HG02884 (cell line): ENCODE results near the gene LRP1-AS.
"Not testable (repeated sequence)": the region's sequence is repeated elsewhere in the genome, so short reads cannot be mapped to it uniquely, and the experiment has no call there.

Experiments
- ATAC-seq: cut with Tn5 transposase; IDR thresholded peaks from one replicate; pipeline ENCODE4 v1.9.1; 2021; ENCODE audit warnings: mild to moderate bottlenecking, moderate library complexity; ENCODE audit not compliant: unreplicated experiment

Gene LRP1-AS

DNA sequence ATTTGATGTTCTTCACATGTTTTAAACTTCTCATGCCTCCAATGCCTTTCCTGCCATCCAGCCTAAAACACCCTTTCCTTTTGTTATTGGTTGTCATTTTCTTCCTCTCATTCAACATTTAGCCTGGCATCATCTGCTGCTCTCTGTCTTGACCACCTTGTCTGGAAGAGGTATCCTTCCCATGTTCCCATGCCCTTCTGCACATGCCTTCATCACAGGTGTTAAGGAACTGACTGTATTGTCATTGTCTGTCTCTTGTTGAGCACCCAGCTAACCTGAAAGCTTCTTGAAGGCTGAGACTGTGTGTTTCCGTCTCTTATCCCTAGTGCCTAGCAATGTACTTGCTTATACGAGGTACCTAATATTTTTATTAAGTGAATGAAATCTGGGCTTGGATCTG is 23.6 kb downstream of the LRP1-AS start:
- ATAC-seq, result no peak

DNA sequence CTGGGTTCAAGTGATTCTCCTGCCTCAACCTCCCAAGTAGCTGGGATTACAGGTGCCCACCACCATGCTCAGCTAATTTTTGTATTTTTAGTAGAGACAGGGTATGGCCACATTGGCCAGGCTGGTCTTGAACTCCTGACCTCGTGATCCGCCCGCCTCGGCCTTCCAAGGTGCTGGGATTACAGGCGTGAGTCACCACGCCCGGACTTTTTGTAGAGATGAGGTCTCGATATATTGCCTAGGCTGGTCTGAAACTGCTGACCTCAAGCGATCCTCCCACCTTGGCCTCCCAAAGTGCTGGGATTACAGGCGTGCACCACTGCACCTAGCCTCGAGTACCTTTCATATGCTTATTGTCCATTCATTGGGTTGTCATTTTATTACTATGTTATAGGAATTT is 26.7 kb downstream of the LRP1-AS start:
- ATAC-seq, result not testable (repeated sequence)

DNA sequence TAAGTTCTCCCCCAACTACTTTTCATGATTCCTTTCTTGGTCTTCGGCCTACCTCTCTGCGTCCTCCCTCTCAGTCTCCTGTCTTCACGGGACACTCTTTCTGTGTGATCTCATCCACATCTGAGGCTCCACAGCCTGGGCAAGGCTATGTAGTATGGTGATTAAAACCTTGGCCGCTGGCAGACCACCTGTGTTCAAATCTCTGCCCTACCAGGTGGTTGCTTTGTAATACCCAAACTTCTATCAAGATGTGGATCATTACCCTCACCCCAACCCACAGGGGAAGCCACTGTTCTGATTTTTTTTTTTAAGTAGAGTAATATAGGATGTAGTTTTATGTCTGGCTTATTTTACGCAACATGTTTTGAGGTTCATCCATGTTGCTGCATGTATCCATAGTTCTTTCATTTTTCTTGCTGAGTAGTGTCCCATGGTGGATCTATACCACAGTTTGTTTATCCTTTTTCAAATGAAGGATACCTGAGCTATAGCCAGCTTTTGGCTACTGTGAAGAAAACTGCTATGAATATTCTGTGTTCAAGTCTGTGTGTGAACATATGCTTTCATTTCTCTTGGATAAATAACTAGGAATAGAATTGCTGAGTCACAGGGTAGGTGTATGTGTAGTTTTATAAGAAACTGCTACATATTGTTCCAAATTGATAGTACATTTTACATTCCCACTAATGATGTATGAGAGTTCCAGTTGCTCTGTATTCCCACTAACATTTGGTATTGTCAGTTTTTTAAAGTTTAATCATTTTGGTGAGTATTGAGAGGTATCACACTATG is 27.9 kb downstream of the LRP1-AS start:
- ATAC-seq, result no peak

DNA sequence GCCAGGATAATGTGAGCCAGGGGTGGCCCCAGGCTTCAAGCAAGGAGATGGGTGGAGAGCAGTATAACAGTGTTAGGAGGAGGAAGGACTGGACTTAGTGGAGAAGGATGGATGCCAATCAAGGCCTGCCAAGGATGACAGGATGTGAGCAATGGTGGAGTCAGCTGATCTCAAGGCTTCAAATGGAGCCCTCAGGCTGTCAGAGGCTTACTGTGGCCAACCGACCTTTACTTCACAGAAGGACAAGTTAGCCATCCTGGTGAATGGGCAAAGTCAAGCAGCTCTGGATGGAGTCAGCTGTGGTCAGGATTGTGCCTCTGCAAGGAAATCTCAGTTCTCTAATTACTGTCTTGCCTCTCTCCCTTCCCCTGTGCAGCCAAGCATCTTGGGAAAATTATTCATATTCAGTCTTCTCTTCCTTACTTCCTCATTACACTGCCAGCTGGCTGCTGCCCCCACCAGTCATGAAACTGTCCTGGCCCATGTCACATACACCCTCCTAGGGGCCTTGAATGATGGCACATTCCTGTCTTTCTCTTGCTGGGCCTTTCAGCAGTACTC is 28.6 kb downstream of the LRP1-AS start:
- ATAC-seq, result no peak

DNA sequence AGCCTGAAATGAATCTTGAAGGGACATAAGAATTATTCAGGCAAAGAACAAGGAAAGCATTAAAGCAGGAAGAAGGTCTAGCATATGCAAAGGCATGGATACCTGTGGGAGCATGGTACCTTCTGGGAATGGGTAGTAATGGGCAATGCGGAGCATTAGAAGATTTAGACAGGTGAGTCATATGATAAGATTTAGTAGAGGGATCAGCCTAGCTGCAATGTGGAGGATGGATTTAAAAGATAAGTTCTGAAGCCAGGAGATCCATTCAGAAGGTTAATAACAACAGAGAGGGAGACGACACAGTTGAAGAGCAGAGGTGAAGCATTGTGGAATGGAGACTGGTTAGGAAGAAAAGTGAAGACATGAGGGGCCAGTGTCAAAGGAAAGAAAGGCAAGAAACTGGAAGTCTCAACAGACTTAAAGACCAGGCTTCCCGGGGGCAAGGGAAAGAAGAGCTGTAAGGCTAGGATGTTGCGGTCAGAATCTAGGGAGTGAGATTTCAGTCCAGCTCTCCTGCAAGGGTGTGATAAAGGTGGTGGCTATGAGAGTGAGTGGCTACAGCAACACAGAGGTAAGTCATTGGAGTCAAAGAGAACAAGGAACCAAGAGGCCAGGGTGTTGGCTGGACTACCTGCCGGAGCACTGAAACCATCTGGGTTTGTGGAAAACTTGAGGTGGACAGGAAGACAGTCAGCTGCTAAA is 30.7 kb downstream of the LRP1-AS start:
- no peak for ATAC-seq

DNA sequence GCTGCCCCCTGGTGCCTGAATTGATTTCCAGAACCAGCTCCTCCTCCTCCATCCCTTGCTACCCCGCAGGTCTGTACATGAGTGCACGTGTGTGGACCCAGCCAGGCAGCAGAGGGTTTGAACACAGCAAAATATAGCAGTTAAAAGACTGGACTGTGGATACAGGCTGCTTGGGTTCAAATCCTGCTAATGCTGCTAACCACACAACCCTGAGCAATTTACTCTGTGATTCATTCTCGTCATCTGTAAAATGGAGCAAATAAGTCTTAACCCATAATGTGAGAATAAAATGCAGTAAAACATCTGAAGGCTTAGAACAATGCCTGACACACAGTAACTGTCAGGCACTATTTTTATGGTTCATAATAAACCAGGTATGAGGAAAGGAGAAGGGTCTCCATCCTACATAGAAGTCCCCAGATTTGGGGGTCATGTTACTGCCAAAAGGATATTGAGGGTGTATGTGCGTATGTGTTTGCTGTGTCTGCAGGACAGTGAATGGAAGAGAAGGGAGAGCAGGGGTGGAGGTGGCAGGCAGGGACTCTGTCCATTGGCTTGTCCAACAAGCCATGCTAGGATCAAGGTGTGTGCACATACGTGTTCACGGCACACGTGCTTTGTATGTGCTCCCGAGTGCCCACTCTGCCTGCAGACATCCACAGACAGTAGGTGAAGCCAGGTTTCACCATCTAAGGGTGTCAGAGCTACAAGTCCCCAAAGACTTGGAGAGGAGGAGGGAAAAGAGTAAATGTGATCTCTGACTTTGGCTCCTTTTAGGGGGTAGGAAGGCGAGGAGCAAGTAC is 34.7 kb downstream of the LRP1-AS start:
- ATAC-seq, result peak; percentile 58

DNA sequence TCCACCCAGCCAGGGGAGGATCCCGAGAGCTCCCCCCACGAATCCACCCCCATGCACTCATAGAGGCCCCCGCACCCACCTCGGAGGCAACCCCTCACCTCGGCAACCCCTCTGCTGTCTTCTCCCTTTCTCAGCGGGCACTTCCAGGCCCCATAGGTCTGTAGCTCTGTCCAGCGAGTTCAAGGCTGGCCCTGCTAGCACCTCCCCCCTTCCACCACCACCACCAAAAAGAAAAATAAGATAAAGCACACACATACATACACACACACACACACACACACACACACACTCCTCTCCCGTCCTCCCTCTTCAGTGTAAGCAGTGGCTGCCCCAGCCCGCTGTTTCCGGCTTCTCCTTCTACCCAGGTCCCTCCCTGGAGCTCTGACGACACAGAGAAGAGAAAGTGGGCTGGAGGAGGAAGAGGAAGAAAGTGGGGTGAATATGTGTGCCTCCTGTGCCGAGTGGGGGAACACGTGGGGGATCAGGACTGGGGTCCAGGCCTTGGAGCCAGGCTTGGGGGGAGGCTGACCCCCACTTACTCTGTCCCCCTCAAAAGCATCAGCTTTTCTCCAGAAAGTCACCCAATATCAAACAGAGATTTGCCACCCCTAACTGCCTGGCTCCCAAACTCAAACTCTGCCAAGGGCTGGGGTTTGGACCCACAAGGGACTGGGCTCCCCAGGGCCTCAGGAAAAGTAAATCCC is 36.2 kb downstream of the LRP1-AS start, which contains the start of gene STAT6:
STAT6 (minus strand) TSS at position 332 of the 704 bp plus-strand sequence. CDS start 3,084 bp downstream, outside the sequence.
- ATAC-seq, result no peak

DNA sequence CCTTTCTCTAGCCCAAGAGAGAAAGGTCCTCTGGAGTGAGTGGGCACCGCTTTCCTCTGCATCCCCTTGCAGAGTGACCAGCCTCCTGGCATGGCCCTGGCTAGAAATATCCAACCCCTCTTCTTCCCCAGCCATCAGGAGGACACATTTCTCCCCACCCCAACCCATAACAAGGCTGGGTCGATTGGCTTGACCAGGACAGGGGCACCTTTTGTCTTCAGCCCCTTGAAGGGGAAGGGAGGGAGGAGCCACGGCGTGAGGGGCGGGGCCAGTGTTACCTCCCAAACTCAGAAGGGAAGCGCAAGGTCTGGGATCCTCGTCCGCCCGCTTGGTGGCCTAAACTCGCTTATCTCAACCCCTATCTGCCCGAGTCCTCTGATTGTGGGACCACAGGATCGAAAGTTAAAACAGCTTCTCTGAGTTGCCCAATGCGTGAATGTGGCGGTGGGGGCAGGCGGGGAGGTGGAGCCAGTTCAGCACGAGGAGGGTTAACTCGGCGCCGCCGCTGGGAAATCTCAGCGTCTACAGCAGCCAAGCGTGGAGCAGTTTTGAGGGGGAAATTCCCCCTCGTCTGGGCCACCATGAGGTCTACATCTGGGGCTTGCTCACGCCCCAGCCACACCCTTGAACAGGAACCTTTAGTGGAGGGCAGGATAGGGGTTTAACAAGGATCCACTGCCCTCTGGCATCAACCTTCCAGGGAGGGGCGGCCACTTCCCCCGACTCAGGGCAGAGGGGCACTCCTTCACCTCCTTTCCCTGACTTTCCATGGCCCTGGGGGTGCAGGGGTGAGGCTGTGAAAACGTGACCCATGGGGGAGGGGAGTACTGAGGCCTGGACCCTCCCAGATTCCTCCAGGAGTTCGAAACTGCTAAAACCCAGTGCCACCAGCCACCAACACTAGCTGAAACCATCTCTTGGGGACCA is 37.1 kb downstream of the LRP1-AS start:
- ATAC-seq, result peak; percentile 46

DNA sequence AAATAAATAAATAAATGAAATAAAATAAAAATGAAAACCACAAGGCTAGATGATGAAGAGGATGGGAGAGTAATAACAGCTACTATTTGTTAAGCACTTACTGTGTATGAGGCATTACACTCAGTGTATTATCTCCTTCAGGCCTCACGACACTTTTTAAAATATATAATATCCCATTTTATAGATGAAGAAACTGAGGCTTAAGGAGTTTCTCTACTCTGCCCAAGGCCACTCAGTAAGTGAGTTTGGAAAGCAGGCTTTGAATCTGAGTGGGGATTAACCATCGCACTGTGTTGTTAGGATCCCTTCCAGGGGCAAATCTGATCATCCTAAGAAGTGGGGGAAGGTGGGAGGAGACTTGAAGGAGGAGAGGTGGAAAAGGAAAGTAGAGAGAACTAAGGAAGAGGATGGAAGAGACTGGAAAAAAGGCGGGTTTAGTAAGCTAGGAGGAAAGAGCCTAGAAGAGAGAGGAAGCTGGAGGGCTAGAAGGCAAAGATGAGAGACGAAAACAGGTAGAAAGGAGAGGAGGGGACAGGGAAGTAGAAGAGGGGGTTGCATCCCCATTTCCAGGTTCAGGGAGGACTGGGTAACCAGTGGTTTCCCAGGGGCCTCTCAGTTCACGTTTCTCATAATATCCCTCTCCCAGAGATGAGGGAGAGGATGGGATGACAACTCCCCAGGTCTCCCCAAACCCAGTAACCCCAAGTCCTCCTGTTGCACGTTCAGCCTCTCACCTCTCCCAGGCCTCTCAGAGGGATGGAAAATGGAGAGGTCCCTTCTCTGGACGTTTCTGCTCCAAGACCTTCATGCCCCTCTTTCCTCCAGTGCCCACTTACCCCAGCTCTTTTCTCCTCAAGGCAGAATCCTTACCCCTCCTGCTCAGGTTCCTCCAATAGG is 38.0 kb downstream of the LRP1-AS start:
- no peak for ATAC-seq

DNA sequence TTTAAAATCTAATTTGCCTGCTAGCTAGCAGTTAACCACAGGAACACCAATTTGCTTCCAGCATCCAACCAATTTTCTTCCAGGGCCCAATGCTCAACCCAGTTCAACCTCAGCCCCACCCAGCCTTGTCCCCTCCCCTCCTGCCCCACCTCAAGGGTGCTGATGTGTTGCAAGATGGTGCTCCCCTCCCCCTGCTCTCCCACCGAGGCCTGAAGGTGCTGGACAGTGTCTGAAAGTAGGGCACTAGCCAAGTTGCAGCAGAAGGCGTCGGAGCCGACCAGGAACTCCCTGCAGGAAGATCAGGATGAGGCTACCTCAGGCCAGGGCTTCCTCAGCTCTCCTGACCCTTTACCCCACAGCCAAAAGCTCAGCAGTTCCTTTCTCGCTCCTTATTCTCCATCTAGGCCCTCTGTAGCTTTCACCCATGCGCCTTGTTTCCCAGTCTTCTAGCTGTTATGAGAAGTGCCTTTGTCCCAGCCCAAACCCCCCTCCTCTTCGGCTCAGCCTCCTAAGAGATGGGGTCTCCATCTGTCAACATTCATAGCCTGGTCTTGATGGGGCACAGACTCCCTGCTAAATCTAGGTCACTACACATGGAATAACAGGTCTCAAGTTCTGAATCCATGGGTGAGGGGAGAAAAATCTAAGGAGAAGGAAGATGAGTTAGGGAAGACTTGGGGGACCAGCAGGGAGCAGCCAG is 39.8 kb downstream of the LRP1-AS start:
- no peak for ATAC-seq

DNA sequence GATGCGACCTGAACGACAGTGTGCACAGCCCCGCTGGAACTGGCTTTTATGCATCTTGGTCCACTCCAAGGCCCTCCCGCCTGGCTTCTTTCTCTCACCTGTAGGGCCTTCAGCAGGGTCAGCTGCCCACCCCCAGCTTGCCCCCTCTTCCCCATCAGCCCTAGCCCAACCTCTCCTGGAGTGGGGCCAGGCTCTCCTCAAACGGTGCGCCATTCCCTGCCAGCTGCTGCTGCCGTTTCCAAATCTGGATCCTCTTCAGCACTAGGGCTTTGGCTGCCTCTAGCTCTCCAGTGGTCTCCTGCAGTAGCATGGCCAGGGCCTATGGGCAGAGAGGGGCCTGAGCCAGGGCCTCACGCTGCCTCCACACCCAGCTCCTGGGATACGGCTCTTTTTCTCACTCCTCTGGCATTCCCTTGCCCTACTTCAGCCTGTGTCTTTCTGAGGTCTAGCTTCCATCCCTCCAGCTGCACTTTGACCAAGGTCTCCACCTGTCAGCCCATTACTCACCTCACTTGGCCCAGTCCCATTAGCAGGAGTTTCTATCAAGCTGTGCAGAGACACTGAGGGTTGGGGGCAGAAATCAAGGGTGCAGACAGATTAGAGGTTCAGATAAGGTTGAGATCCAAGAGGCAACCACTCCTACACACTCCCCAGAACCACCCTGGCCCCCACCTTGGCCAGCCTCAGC is 41.3 kb downstream of the LRP1-AS start:
- no peak for ATAC-seq

DNA sequence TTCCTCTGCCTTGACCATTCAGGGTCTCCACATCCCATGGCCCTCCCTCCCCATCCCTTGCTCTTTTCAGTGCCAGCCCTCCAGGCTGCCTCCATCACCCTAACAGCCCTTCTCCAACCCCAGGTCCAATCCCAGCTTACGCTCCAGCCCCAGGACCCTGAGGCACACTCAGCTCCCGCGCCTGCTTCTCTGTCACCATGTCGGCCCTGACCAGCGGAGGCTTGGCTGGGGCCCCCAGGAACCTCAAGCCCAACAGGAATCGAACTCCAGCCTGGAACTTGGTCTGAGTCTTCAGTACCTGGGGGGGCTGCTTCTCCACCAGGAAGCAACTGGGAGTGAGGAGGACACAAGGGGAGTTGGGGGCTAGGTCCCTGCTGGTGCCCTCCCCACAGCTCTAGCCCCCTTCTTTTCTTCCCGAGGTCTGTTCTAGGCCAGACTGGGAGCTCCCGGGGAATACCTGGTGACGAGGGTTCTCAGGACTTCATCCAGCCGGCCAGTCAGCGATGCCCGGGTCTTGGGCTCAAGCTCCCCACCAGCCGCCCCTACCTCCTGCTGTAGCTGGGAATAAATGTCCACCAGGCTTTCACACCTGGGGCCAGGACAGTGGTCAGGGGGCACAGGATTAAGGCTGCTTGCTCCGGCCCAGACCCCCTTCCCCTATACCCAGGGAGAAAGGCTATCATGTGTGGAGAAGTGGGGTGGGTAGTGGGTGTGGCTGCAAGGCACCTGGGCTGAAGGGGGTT is 42.2 kb downstream of the LRP1-AS start:
- ATAC-seq, result no peak

DNA sequence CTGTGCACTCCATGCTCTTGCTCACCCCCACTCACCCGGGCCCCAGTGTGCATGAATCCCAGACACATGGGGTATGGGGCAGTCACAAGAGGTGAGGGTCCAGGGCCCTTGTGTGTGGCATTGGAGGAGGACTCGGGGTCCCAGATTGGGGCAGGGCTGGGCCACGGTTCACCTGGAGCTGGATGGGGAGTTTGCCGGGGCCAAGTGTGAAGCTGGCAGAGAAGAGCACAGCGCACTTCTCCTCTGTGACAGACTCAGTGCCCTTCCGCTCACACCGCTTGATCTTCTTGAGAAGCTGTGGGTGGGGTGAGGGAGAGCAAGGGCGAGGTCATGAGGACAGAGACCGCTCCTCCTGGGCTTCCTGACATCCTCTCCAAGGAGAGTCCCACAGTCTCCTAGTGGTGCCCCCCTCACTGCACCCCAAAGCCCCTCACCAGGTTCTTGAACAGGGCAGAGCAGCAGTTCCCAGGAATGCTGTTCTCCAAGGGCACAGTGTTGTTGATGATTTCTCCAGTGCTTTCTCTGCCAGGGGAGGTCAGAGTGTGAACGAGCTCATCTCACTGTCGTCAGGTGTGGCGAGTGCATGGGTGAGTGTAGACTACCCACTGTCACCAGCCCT is 43.0 kb downstream of the LRP1-AS start:
- ATAC-seq, result no peak

DNA sequence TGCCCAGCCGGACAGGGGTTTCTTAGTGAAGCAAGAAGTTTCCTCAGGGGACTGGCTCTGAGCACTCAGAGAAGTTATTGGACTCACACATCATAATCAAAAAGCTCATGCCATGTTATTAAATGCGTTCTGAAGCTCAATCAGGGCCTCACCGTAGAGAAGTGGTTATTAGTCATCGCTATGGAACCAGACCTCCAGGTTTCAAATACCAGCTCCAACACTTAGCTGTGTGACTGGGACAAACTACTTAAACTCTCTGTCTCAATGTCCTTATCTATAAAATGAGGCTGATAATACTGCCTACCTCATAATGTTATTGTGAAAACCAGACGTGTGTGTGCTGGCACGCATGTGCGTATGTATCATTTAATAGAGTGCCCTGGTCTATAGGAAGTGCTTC is 43.6 kb downstream of the LRP1-AS start:
- no peak for ATAC-seq

DNA sequence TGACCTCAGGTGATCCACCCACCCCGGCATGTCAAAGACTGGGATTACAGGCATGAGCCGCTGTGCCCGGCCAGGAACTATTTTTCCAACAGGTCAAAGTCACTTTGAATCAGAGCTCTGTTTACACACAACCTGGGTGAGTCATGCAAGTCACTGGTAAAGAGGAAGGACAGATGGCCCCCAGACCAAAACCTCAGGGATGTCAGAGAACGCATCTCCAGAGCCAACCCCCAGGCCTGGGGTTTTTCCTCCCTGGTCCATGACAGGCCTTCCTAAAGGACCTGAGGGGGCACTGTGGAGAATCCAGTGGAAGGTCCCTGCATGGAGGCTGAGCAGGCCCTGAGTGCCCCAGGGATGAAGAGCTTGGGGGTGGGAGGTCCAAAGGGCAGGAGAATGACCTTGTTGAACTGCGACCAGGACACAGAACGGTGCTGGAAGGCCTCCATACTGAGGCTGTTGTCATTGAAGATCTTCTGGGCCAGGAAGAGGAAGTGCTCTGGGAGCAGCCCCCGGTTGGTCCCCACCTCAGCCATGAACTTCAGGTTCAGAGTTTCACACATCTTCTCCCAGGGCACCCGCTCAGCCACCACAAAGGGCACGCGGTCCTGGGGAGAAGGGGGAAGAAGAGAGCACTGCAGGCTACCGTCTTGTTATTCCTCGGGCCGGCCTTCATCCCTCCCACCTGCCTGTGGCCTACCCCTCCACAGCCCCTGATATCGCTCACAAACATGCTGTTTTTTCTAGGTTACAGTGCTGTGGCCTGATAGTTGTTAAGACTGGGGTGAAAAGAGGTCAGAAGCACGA is 45.3 kb downstream of the LRP1-AS start:
- ATAC-seq, result no peak
